Osteocyte (in vitro differentiated cells): ENCODE measurements around the gene DLG2. TPM values are rescaled to one million over a fixed set of nuclear protein-coding genes. Genes with fewer than 3 reads are reported as not detected.
"Not testable (repeated sequence)": the region's sequence is repeated elsewhere in the genome, so short reads cannot be mapped to it uniquely, and the experiment has no call there.

Experiments
- DNase-seq: peaks from one replicate; pipeline ENCODE4 v3.0.0; 2021; ENCODE audit warnings: mixed read lengths; ENCODE audit not compliant: unreplicated experiment; ENCODE audit errors: extremely low spot score
- H3K27ac Mint-ChIP-seq: one replicate; pipeline ENCODE4 v1.8.0; 2021; ENCODE audit warnings: mild to moderate bottlenecking, mixed read lengths; ENCODE audit not compliant: unreplicated experiment
- H3K27me3 Mint-ChIP-seq: one replicate; pipeline ENCODE4 v1.8.0; 2021; ENCODE audit warnings: mixed read lengths; ENCODE audit not compliant: unreplicated experiment
- H3K36me3 Mint-ChIP-seq: one replicate; pipeline ENCODE4 v1.8.0; 2021; ENCODE audit warnings: mixed read lengths; ENCODE audit not compliant: unreplicated experiment
- H3K4me1 Mint-ChIP-seq: one replicate; pipeline ENCODE4 v1.8.0; 2021; ENCODE audit warnings: mixed read lengths; ENCODE audit not compliant: unreplicated experiment
- H3K4me3 Mint-ChIP-seq: one replicate; pipeline ENCODE4 v1.8.0; 2021; ENCODE audit warnings: mild to moderate bottlenecking, moderate library complexity, mixed read lengths; ENCODE audit not compliant: unreplicated experiment
- H3K9me3 Mint-ChIP-seq: one replicate; pipeline ENCODE4 v1.8.0; 2021; ENCODE audit warnings: mixed read lengths; ENCODE audit not compliant: unreplicated experiment
- CTCF ChIP-seq: fragments of 200-600 bp; sonication (generic); IDR thresholded peaks from 2 replicates; pipeline ENCODE4 v1.5.0; 2021; ENCODE audit warnings: antibody characterized with exemption, mild to moderate bottlenecking, moderate library complexity
- total RNA-seq: library from RNA; stranded (reverse); gene quantifications from 2 replicates; pipeline ENCODE4 v1.2.1, GENCODE V29; 2021

The DLG2 gene
- total RNA-seq, 1 donor from 2014 or later: 2.1 TPM

DNA sequence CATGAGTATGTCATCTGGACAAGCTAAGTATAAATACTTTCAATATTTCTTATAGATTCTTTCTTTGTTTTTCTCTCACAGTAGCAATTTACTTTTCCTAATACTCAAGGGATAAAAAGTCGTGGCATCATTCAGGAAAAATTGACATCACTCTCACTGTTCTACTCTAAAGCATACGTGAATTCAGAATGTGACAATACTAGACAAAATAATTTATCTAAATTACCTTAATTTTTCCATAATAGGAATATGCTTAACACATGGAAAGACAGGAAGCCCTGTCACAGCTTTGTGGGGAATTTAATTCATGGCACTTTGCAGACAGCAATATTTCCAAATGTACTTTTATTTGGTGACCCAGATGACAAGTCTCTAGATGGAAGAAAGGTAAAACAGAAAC is 394.6 kb downstream of the DLG2 start:
- TF ChIP-seq CTCF: no peak
- H3K36me3 Mint-ChIP-seq: no peaks in the 10 kb centered on the region
- no peak for DNase-seq
- no peaks in the 10 kb centered on the region for H3K4me1 Mint-ChIP-seq
- no peaks in the 10 kb centered on the region for H3K27me3 Mint-ChIP-seq
- no peaks in the 10 kb centered on the region for H3K9me3 Mint-ChIP-seq
- H3K27ac Mint-ChIP-seq: no peak overlapping the region
- H3K4me3 Mint-ChIP-seq: no peak overlapping the region

DNA sequence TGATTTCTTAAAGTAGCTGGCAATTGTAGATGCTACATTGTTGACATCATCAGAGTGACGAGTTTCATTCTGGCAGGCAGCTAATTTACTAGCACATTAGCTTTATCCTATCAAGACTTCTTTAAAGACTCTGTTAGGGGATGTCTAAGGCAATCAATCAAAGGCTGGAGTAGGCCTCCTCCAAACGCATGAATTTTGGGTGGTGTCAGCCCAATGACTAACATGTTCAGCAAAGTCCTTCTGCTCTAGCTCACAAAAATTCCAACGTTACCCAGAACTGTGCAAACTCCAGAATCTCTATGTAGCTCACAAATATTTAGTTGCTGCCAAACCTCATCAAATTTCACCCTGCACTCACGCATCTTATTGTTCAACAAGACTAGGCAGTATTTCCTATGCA is 395.6 kb downstream of the DLG2 start:
- no peak for DNase-seq

DNA sequence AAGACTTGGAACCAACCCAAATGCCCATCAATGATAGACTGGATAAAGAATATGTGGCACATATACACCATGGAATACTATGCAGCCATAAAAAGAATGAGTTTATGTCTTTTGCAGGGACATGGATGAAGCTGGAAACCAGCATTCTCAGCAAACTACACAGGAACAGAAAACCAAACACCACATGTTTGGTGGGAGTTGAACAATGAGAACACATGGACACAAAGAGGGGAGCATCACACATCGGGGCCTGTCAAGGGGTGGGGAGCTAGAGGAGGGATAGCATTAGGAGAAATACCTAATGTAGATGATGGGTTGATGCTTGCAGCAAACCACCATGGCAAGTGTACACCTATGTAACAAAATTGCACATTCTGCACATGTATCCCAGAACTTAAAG is 397.4 kb downstream of the DLG2 start:
- not testable (repeated sequence) for H3K9me3 Mint-ChIP-seq, H3K4me1 Mint-ChIP-seq, H3K36me3 Mint-ChIP-seq, H3K27me3 Mint-ChIP-seq, DNase-seq, H3K27ac Mint-ChIP-seq, H3K4me3 Mint-ChIP-seq

More for the DNA sequence above, 395.6 kb downstream of the DLG2 start:
- Mint-ChIP-seq H3K27ac (no peak overlapping the region), H3K4me1 (no peaks in the 10 kb centered on the region), H3K9me3 (no peaks in the 10 kb centered on the region), H3K27me3 (no peaks in the 10 kb centered on the region), H3K36me3 (no peaks in the 10 kb centered on the region), H3K4me3 (no peak overlapping the region)
- no peak for TF ChIP-seq CTCF

DNA sequence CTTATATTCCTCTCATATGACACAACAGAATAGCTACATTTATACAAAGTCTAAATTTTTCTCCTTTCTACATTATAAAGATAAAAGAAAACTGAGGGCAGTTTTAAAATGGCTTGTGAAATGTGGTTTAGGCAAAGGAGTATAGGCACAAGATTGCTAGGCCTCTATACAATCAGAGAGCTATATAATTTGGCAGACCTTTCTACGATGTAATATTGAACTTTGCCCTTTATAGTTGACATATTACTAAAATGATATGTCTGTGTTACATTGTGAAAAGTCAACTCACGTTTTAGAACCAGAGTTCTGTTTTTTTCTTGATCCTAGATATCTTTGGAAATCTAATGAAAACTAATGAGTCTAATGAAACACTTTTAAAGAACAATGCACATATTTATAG is 430.2 kb downstream of the DLG2 start:
- DNase-seq: no peak
- no peaks in the 10 kb centered on the region for H3K4me1 Mint-ChIP-seq
- H3K27ac Mint-ChIP-seq: no peak overlapping the region
- no peak for TF ChIP-seq CTCF
- H3K27me3 Mint-ChIP-seq: peaks cover 2% of the 10 kb centered on the region
- no peaks in the 10 kb centered on the region for H3K36me3 Mint-ChIP-seq
- H3K4me3 Mint-ChIP-seq: no peak overlapping the region
- peaks cover 5% of the 10 kb centered on the region for H3K9me3 Mint-ChIP-seq

DNA sequence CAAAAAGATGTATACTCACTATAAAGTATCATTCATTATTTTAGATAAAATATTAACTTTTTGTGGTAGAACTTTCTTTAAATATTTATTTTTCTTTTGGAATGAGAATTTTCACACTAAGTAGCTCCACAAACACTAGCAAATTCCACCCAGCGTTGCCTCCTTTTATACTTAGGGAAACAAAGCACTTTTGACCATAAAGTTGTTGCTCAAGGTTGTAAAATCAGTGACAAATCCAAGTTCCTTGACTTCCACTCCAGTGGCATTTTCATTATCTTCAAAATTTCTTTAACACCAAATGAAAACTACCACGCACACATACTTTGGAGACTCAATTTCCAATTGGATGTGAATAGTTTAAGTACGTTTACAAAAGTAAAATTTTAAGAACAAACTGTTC is 431.2 kb downstream of the DLG2 start:
- TF ChIP-seq CTCF: no peak
- Mint-ChIP-seq H3K27me3 (peaks cover 2% of the 10 kb centered on the region), H3K4me1 (no peaks in the 10 kb centered on the region), H3K27ac (no peak overlapping the region), H3K9me3 (no peaks in the 10 kb centered on the region), H3K36me3 (no peaks in the 10 kb centered on the region), H3K4me3 (no peak overlapping the region)
- no peak for DNase-seq

DNA sequence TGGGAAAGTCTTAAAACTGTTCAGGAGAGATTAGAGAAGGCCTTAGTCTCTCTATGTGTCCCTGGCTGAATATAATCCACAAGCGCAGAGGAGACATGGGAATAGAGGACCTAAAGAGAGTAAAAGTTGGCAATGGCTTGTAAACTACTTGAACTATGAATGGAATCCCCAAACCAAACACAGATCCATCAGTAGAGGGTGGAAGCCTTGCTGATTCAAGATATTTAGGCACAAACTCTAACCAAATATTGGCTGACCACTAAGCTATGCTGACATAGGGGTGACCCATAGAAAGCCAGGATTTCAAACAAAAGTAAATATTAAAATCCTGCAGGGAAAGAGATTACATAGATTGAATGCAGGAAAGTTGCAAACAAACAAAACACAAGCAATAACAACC is 439.2 kb downstream of the DLG2 start:
- no peak for DNase-seq
- Mint-ChIP-seq H3K4me1 (no peaks in the 10 kb centered on the region), H3K4me3 (no peak overlapping the region), H3K27me3 (no peaks in the 10 kb centered on the region), H3K9me3 (peaks cover 5% of the 10 kb centered on the region), H3K27ac (no peak overlapping the region), H3K36me3 (no peaks in the 10 kb centered on the region)
- no peak for TF ChIP-seq CTCF
